ENCODE data around the gene ASPHD2.

DNA sequence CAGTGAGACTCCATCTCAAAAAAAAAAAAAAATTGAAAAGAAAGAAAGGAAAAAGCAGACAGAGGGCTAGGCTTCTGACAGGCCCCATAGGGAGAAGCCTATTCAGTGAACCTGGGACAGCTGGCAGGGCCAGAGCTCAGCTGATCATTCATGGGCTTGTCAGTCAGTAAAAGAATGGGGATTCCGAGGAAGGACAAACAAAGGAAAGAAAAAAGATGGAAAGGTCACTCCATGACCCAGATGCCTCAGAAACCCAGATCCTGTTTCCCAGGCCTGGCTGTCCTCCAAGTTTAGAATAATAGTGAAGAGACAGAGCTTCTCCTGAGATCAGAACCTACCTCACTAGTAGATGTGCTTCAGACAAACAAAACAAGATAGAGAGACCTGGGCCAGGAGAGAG, 34.3 kb upstream of the ASPHD2 start:
- TF ChIP-seq ZNF384 (IDR thresholded peaks at IDR 0.05) = no peak
- TF ChIP-seq SP1 (IDR thresholded peaks at IDR 0.05) = no peak
- no peak for TF ChIP-seq TARDBP (IDR thresholded peaks at IDR 0.05)
- TF ChIP-seq ARNT (IDR thresholded peaks at IDR 0.05) = no peak
